Fibroblast of lung (primary cell): ENCODE results near the gene NMNAT3. TPM values are rescaled to one million over a fixed set of nuclear protein-coding genes. Genes with fewer than 3 reads are reported as not detected.
A peak's percentile ranks its signal among the peaks of the same experiment; 100 is the strongest.

Experiments
- DNase-seq, 2 donors: peaks; one replicate each; pipeline versions ENCODE4 v3.0.0 to v3.0.0-alpha.2; 2010; ENCODE audit warnings: low read depth in 2 of 2
- H2AFZ ChIP-seq: 2 replicates; pipeline ENCODE4 v1.5.1; 2012; ENCODE audit warnings: low read length, control low read depth, inconsistent platforms
- H3K27ac ChIP-seq: 2 replicates; pipeline ENCODE4 v1.5.1; 2011; ENCODE audit warnings: low read length, control low read depth; ENCODE audit not compliant: insufficient read depth
- H3K27me3 ChIP-seq: 2 replicates; pipeline ENCODE4 v1.5.1; 2011; ENCODE audit warnings: mild to moderate bottlenecking, low read length; ENCODE audit not compliant: control insufficient read depth, insufficient read depth
- H3K36me3 ChIP-seq: 2 replicates; pipeline ENCODE4 v1.5.1; 2011; ENCODE audit warnings: low read length; ENCODE audit not compliant: control insufficient read depth, insufficient read depth
- H3K4me1 ChIP-seq: 2 replicates; pipeline ENCODE4 v1.5.1; 2011; ENCODE audit warnings: low read length; ENCODE audit not compliant: control insufficient read depth, insufficient read depth; ENCODE audit errors: extremely low read depth
- H3K4me2 ChIP-seq: 2 replicates; pipeline ENCODE4 v1.5.1; 2011; ENCODE audit warnings: low read length, control low read depth; ENCODE audit not compliant: insufficient read depth; ENCODE audit errors: extremely low read depth
- H3K4me3 ChIP-seq, 4 experiments: fragments of 200-600 bp in 1 of 4; sonication (generic) in 1 of 4; replicated peaks in 1 of 4; 2 replicates each; pipeline ENCODE4 v1.5.1; 2011 to 2016; ENCODE audit warnings: low read length in 4 of 4, low read depth in 3 of 4, mild to moderate bottlenecking in 3 of 4, control low read depth in 2 of 4, inconsistent platforms in 1 of 4, mixed read lengths in 1 of 4; ENCODE audit not compliant: insufficient read depth in 1 of 4; ENCODE audit errors: control extremely low read depth in 1 of 4
- H3K79me2 ChIP-seq: 2 replicates; pipeline ENCODE4 v1.5.1; 2012; ENCODE audit warnings: mild to moderate bottlenecking, low read length, inconsistent platforms; ENCODE audit not compliant: control insufficient read depth, insufficient read depth
- H3K9ac ChIP-seq: 2 replicates; pipeline ENCODE4 v1.5.1; 2011; ENCODE audit warnings: mild to moderate bottlenecking, low read length, control low read depth; ENCODE audit not compliant: insufficient read depth
- H3K9me3 ChIP-seq: 2 replicates; pipeline ENCODE4 v1.5.1; 2012; ENCODE audit warnings: low read depth, low read length; ENCODE audit not compliant: control insufficient read depth, insufficient read depth
- H4K20me1 ChIP-seq: 2 replicates; pipeline ENCODE4 v1.5.1; 2011; ENCODE audit warnings: low read length; ENCODE audit not compliant: control insufficient read depth, insufficient read depth; ENCODE audit errors: extremely low read depth
- EZH2 ChIP-seq: IDR thresholded peaks from 2 replicates; pipeline ENCODE4 v1.5.1; 2012; ENCODE audit warnings: low read length, control low read depth, mild to moderate bottlenecking; ENCODE audit errors: missing control alignments
- polyA plus RNA-seq, 2 donors: library from polyadenylated mRNA; depleted of rRNA in 1 of 2; stranded (reverse) in 1 of 2; unstranded in 1 of 2; fragments of >200 nt; gene quantifications; 2 replicates each; pipeline ENCODE4 v1.2.1, GENCODE V29; 2011 to 2012; ENCODE audit warnings: missing spikeins in 1 of 2
- total RNA-seq: library from RNA; depleted of rRNA; stranded (reverse); fragments of >200 nt; gene quantifications from 2 replicates; pipeline ENCODE4 v1.2.1, GENCODE V29; 2014
- TF ChIP-seq, protein P1 (sequence below), 2 donors: IDR thresholded peaks in 1 of 2; conservative IDR thresholded peaks in 1 of 2; 1 replicate in 1 of 2; 2 replicates in 1 of 2; pipeline ENCODE4 v1.5.1; 2011 to 2012; ENCODE audit warnings: low read length in 2 of 2, control low read depth in 1 of 2, inconsistent platforms in 1 of 2, low read depth in 1 of 2, mild to moderate bottlenecking in 1 of 2

The NMNAT3 gene
- total and polyA plus RNA-seq, 2 donors (not counting 1 experiment from before 2014, with no cell fraction given) = 0.68 to 2.5 TPM

DNA sequence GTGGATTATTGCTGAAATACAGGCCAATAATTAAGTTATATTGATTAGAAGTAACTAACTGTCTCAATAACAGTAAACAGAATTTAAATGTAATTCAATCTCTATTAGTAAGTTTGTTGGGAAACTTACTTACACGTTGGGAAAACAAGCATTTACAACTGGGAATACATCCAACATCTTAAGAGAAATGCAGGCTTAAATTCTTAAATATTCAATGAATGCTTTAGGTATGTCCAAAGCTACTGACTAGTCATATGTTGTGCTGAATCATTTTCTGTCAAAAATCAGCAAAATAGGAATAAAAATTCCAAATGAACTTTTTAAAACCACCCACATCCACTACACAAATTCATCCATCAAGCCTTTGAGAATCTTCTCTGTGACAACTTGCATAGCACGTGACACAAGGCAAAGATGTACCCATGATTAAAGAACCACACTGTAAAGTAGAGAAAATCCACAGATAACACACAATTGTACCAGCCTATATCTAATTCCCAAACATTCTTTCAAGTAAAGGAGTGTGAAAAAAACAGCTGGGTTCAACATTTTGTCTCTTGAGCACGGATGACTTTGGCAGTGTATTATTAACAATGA lies 60.0 kb downstream of the NMNAT3 start:
- H3K4me3 ChIP-seq = no peak overlapping the region
- DNase-seq = peak in 1 of 2 donors; percentile 3
- no peaks in the 10 kb centered on the region for H3K9me3 ChIP-seq
- H2AFZ ChIP-seq = no peak overlapping the region
- no peak overlapping the region for H3K4me2 ChIP-seq
- H3K27ac ChIP-seq = no peak overlapping the region
- no peaks in the 10 kb centered on the region for H4K20me1 ChIP-seq
- no peaks in the 10 kb centered on the region for H3K79me2 ChIP-seq
- no peaks in the 10 kb centered on the region for H3K27me3 ChIP-seq
- H3K4me1 ChIP-seq = no peaks in the 10 kb centered on the region
- no peaks in the 10 kb centered on the region for H3K36me3 ChIP-seq
- TF ChIP-seq EZH2 = no peak
- TF ChIP-seq, protein P1, sequence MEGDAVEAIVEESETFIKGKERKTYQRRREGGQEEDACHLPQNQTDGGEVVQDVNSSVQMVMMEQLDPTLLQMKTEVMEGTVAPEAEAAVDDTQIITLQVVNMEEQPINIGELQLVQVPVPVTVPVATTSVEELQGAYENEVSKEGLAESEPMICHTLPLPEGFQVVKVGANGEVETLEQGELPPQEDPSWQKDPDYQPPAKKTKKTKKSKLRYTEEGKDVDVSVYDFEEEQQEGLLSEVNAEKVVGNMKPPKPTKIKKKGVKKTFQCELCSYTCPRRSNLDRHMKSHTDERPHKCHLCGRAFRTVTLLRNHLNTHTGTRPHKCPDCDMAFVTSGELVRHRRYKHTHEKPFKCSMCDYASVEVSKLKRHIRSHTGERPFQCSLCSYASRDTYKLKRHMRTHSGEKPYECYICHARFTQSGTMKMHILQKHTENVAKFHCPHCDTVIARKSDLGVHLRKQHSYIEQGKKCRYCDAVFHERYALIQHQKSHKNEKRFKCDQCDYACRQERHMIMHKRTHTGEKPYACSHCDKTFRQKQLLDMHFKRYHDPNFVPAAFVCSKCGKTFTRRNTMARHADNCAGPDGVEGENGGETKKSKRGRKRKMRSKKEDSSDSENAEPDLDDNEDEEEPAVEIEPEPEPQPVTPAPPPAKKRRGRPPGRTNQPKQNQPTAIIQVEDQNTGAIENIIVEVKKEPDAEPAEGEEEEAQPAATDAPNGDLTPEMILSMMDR (conservative IDR thresholded peaks at IDR 0.05 in 1 of 2, IDR thresholded peaks at IDR 0.05 in 1 of 2; ENCODE audit: low read depth in 1 of 2, low read length in 2 of 2) = no peak
- H3K9ac ChIP-seq = no peak overlapping the region

DNA sequence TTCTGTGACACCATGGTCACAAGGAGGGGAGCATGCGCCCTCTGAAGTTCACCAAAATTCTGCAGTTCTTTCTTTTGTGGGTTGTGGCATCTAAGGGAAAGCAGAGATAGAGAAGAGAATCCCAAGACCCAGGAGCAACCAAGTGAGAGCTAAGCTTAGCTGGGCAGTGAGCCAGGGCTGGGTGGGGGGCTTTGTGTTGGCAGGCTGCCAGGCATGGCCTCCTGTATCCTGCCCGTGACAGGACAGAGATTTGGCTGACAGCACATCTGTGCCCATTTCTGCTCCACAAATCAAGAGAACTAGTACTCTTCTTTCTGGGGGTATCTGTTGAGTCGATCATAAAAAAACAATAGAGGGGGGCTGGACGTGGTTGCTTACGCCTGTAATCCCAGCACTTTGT lies 66.2 kb downstream of the NMNAT3 start:
- no peak for DNase-seq
- Histone ChIP-seq H3K9ac (no peak overlapping the region), H3K4me3 (no peak overlapping the region), H4K20me1 (no peaks in the 10 kb centered on the region), H3K27me3 (no peaks in the 10 kb centered on the region), H3K79me2 (no peaks in the 10 kb centered on the region), H3K9me3 (no peaks in the 10 kb centered on the region), H3K4me1 (no peaks in the 10 kb centered on the region), H2AFZ (no peak overlapping the region), H3K27ac (no peak overlapping the region), H3K36me3 (no peaks in the 10 kb centered on the region), H3K4me2 (no peak overlapping the region)
- TF ChIP-seq EZH2 = no peak
- TF ChIP-seq, protein P1 (conservative IDR thresholded peaks at IDR 0.05 in 1 of 2, IDR thresholded peaks at IDR 0.05 in 1 of 2; ENCODE audit: low read depth in 1 of 2, low read length in 2 of 2) = no peak

DNA sequence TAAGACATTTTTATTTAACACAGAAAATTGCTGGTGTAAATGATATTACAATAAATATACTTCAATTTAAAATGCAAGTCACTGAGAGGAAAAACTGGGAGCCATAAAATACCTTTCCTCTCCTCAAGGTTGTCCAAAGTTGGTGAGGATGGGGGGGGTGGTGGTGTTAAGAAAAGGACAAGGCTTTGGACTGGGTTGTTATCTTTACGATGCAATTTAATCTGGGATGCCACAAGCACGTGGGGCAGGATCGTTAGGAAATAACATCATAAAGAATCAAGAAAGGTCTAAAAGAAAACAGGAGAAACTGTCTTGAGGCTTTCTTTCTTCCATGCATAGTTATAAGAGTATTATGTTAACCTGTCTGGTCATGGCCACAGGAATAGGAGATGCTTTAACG lies 66.9 kb downstream of the NMNAT3 start:
- Histone ChIP-seq H3K4me2 (no peak overlapping the region), H3K27ac (no peak overlapping the region), H3K79me2 (no peaks in the 10 kb centered on the region), H3K9ac (no peak overlapping the region), H3K27me3 (no peaks in the 10 kb centered on the region), H3K36me3 (no peaks in the 10 kb centered on the region), H3K9me3 (no peaks in the 10 kb centered on the region), H4K20me1 (no peaks in the 10 kb centered on the region), H3K4me3 (no peak overlapping the region), H3K4me1 (no peaks in the 10 kb centered on the region), H2AFZ (no peak overlapping the region)
- no peak for DNase-seq
- TF ChIP-seq EZH2 = no peak
- TF ChIP-seq, protein P1 (conservative IDR thresholded peaks at IDR 0.05 in 1 of 2, IDR thresholded peaks at IDR 0.05 in 1 of 2; ENCODE audit: low read depth in 1 of 2, low read length in 2 of 2) = no peak
